Fibroblast of peridontal ligament (primary cell): ENCODE results near the gene TTC19.
A peak's percentile ranks its signal among the peaks of the same experiment; 100 is the strongest.
"Not testable (repeated sequence)": the region's sequence is repeated elsewhere in the genome, so short reads cannot be mapped to it uniquely, and the experiment has no call there.

Experiments used
- DNase-seq: peaks from one replicate; pipeline ENCODE4 v3.0.0-alpha.2; 2010; ENCODE audit errors: extremely low read depth

The TTC19 gene

DNA sequence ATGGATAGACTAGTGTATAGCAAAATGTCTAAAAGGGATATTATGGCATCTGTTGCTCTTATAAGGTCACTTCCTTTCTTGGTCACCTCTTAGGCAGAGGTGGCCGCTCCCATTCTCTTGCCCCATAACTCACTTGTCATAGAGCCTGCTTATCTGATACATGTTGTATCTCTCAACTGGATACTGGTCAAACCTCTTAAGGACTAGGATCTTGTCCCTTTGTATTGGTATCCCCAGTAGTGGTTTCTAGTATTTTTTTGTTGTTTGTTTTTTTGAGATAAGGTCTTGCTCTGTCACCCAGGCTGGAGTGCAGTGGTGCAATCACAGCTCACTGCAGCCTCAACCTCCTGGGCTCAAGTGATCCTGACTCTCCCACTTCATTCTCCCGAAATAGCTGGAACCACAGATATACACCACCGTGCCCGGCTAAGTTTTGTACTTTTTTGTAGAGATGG, 27.1 kb upstream of the TTC19 start:
- no peak for DNase-seq

DNA sequence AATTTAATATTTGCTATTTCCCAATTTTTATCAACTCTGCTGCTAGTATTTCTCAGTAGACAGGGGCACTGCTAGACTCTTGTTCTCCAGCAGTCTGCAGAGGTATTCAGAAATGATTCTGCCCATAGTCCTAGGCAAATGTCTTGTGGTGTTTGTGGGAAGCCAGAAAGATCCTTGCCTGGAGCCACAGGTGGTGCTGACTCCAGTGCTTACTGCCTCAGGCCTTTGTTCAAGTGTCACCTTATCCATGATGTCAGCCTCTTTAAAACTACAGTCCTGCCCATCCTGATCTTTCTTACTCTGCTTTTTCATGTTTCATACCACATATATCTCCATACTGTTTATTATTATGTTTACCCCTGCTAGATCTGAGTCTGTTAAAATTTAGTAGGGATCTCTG, 26.6 kb upstream of the TTC19 start:
- no peak for DNase-seq

DNA sequence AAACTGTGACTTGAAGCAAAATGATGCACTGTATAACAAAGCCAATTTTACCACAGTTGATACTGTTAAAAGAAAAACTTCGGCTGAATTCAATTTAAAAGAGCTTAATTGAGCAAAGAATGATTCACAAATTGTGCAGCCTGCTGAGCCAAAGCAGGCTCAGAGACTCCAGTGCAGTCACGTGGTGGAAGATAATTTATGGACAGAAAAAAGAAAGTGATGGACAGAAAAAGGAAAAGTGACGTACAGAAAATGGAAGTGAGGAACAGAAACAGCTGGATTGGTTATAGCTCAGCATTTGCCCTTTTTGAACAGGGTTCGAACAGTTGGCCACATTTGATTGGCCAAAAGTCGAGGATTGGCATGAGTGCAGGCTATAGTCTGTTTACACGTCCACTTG, 25.8 kb upstream of the TTC19 start:
- DNase-seq, result no peak

DNA sequence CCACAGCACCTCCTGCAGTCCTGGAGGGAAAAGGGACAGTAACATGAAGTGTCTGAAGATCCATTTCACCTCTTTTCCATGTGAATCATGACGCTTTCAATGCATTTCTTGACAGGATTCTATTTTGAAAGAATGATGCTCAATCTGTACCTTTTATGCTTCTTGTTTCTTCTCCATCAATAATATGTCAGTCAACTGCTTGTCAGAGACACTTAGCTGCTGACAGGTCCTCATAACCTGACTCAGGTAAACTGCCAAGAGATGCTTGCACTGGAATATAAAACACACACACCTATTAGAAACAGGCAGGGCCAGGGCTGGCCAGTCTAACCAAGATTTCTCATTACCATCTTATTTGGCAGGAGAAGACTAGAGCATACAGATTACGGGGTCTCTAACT, 21.7 kb upstream of the TTC19 start:
- no peak for DNase-seq

DNA sequence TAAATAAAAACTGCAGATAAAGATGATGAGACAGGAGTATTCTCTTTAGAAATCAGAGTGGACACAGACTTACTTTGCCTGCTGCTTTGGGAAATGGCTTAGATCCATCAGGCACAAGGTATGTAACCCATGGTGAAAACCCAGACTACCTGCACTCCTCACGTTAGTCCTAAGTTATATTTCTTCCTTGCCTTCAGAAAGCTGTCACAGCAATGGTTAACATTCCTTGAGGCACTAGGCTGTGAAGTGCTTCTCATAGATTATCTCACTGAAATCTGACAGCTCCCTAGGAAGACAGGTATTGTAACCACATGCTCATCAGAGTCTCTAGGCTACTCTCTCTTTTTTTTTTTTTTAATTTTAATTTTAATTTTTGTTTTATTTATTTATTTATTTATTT, 21.0 kb upstream of the TTC19 start:
- no peak for DNase-seq

DNA sequence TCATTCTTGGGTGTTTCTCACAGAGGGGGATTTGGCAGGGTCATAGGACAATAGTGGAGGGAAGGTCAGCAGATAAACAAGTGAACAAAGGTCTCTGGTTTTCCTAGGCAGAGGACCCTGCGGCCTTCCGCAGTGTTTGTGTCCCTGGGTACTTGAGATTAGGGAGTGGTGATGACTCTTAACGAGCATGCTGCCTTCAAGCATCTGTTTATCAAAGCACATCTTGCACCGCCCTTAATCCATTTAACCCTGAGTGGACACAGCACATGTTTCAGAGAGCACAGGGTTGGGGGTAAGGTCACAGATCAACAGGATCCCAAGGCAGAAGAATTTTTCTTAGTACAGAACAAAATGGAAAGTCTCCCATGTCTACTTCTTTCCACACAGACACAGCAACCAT, 20.6 kb upstream of the TTC19 start:
- DNase-seq, result not testable (repeated sequence)

DNA sequence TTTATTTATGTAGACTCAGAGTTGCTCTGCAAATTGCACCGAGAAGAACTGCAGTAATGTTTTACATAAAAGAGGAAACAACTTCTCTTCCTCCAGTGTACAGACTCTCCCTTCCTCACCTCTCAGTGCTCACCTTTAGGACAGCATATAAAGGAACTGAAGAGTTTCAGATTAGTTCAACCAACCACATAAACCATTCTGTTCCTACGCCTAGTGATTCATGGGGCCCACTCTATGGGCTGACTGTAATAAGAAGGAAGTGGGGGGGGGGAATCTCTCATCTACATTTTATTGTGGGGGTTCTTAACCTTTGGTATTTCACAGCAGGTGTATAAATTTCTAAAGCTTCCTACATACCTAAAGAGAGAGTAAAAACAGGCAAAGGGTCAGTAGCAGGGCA, 18.4 kb upstream of the TTC19 start:
- no peak for DNase-seq

DNA sequence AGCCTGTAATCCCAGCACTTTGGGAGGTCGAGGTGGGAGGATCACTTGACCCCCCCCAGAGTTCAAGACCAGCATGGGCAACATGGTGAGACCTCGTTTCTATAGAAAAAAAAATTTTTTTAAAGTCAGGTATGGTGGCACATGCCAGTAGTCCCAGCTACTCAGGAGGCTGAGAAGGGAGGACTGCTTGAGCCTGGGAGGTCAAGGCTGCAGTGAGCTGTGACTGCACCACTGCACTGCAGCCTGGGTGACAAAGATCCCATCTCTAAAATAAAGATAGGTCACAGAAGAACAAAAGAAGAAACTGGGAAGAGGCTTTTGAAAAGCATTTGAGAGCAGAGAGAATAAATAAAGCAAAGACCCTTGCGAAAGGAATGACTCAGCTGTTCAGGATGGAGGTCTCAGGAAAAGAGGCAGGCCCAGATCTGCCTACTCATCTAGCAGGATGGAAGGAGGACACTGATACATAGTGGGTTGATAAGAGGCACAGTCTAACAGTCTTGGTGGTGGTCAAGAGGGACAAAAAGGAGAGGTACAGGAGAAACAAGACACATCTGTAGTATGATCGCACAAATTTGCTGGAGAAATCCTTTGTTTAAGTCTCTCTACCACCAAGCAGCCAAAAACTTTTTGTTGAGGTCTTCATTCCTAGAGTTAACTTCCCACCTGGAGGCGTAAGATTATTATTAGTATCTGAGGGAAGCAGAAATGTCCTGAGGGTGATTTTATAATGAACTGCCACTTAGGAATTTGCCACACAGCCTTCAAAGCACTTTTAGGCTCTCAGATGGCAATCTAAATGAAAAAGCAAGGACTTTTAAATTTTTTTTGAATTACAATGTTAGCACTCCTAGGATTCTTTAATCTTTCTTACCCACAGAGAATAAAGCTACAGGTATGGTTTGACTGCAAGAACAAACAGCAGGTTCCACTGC, 17.7 kb upstream of the TTC19 start:
- DNase-seq, result peak; percentile 63

DNA sequence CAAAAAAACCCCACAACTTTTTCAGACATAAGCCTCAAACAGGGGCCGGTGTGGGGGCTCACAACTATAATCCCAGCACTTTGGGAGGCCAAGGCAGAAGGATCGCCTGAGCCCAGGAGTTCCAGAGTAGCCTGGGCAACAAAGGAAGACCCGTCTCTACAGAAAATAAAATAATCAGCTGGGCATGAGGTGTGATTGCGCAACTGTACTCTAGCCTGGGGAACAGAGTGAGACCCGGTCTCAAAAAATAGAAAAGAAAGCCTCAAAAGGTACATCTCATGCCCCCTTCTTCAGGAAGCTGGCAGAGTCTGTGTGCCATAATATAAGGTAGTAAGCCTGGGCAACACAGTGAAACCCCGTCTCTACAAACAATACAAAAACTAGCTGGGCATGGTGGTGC, 3.3 kb upstream of the TTC19 start:
- DNase-seq, result no peak

DNA sequence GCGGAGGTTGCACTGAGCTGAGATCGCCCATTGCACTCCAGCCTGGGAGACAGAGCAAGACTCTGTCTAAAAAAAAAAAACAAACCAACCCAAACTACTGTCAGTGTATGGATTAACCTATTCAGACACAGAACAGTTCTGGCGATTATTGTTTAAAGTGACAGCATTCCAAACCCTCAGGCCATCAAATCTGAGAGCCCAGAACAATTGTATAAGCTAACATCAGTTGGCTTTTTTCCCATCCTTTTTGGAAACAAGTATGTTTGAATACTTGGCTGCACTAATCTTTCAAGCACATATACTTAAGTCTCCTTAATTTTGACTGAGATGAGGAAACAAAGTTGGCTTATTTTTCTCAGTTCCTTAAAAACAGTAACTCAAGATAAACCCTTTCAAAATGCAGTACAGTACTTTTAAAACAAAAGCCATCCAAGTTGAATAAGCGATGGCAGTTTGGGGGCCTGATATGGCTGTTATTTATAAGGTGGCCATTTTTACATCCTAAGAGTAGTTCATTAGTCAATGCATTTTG, 1.5 kb upstream of the TTC19 start:
- DNase-seq, result no peak

DNA sequence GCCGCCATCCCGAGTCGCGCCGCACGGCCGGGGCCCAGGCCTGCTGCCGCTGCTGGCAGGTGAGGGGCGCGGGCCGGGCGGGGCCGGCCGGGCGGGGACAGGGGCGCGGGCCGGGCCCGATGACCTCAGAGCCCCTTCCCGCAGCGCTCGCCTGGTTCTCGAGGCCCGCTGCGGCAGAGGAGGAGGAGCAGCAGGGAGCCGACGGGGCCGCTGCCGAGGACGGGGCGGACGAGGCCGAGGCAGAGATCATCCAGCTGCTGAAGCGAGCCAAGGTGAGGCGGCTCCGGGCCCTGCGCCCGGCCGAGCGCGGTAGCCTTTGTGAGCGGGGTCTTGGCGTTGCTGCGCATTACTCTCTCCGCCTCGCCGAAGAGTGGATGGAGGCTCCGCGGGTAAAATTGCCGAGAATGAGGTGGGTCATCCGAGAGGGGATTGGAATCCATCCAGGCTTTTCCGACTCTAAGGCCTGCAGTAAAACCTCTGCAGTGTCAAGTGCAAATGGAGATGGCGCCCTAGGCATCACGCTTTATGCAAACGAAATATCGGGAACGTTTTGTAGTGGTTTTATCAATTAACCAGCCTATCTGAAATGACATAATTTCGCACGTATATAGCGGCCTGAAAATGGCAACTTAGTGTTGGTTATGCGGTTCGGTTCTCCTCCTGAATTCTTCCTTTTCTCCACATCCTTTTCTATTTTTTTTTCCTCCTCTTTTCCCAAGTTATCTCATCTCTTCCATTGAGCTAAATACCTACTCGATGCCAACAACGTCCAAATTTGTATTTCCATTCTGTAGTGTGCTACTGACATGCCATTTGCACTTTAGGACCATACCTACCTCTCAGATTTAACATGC, 577 bp downstream of the TTC19 start:
- DNase-seq, result peak; percentile 40

DNA sequence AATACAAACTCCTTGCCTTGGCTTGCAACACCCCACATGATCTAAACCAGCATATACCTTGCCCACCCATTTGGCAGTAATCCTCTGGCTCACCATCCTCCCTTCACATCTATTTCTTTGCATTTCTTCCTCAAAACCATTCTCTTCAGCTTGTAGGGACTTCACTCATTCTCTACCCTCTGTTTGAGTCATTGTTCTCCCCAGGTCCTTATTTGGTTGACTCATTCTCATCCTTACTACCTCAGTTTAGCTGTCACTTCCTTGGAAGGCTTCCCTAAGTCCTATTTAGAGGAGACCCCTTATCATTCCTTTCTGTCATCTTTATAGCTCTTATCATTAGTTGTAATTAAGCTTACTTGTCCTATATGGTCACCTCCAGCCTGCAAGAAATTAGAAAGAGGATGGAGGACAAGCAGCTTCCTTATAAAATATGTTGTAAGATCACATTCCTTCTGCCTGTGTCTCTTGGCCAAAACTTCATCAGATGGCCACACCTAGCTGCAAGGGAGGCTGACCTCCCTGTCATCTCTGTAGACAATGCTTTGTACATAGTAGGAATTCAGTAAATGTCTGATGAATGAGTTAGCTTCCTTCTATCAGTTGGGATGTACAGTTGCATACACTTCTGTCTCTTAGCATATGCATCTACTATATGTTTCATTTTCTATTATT, 1.7 kb downstream of the TTC19 start:
- DNase-seq, result no peak

DNA sequence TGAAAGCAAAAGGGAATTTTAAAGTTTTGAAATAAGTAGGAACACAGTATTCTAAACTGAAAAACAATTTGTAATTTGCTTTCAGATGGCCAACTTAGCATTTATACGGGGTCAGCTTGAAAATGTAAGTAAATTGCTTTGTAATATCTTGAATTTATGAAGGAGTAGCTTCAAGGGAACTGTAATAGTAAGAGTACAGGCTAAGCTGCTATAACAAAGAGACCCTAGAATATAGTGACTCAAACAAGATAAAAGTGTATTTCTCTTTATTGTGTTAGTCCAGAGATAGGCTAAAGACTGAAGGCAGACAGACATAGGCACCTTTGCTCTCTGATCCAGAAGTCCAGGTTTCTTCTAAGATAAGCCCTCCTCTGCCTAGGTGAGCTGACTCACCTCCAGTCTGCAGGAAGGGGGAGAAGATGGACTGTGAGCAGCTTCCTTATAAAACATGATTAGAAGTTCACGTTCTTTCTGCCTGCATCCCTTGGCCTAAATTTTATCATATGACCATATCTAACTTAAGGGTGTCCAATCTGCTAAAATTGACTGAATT, 3.2 kb downstream of the TTC19 start:
- DNase-seq, result no peak

DNA sequence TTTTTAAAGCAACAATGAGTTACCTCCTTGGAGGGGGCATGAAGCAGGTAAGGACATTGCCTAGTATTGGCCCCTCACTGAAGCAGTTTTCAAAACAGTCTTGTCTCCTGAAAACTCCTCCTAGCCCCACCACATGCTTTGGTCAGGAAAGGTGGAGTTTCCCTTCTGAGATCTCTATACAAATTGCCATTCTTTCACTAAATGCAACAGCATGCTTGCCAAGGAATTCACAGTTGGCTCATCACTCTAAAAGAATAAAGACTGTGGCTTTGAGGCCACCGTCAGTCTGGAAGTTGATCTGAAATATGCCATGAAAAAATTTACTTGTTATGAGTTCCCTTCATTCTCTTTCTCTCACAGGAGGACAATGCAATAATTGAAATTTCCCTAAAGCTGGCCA, 4.2 kb downstream of the TTC19 start:
- DNase-seq, result no peak

DNA sequence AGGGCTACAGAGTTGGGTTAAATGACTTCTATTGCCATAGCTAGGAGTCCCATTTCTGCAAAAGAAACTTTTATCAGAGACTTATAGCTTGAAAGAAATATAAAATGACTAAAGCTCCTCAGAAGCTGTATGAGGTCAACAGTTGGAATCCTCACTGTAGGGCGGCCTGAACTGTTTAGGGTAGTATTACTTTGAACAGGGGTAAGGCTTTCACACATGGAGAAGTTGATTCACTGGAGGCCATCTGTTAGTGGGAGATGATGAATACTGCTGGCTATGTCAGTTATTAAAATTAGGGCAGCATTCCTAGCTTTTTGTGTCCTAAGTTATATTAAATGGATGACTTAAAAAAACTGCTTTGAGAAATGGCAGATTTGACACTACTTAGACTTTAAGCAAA, 6.0 kb downstream of the TTC19 start:
- no peak for DNase-seq

DNA sequence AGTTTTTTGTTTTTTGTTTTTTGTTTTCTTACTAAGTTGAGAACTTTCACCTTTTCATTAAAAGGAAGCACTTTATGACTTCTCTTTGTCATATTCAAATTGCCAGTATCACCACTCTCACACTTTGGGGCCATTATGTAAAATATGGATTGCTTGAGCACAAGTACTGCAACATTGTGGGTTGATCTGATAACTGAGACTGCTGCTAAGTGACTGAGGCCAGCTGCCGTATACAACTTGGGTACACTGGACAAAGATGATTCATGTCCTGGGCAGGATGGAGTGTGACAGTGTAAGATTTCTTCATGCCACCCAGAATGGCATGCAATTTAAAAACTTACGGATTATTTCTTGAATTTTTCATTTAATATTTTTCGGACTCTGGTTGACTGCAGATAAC, 7.8 kb downstream of the TTC19 start:
- DNase-seq, result no peak

DNA sequence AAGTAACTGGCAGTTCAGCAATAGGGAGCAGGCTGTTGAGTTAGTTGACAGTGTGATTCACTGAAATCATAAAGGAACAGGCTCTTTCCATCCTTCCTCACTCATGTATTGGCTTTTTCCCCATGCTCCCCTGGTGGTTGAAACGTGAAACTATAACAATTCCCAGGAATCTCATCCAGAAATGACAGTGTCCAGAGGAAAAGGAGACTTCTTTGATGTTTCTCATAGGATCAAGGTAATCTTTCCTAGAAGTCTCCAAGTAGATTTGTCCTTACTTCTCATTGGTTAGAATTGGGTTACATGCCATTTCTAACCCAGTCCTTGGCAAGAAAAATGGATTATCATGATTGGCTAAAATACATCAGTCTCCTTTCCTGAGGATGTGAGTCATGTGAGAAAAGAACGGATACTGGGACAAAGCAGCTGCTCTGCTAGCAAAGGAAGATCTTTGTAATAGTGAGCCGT, 14.4 kb downstream of the TTC19 start:
- DNase-seq, result peak; percentile 77

DNA sequence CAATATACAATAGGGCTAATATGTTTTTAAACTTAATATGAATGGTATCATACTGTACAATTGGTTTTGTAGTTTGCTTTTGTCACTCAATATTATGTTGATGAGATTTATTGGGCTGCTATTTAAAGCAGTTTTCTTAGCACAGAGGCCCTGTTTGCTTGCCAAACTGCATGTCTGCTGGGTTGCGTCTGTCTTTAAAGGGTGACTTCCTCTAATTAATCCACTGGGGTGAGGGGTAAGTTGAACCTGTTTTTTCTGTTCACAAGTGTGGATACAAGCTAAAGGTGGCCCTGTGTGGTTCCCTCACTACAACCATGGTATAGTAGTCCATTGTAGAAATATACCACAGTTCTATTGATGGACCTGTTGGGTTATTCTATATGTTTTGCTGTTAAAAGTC, 19.7 kb downstream of the TTC19 start:
- no peak for DNase-seq

DNA sequence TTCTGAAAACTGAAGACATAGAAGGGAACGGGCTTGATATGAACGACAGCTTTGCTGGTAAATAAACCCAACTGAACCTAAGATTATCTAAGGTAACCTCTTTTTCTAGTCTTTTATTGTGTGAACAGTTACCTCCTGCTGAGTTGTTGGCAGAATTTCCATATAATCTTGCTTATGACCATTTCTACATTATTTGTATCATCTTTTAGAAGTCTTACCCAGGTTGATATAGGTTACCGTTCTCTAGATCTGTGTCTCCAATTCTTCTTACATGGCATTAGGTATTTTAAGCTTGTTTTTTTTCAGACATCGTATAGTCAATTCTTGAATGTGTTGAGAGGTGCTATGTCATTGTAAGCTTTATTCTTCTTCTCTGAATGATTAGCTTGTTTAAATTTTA, 24.3 kb downstream of the TTC19 start:
- no peak for DNase-seq

DNA sequence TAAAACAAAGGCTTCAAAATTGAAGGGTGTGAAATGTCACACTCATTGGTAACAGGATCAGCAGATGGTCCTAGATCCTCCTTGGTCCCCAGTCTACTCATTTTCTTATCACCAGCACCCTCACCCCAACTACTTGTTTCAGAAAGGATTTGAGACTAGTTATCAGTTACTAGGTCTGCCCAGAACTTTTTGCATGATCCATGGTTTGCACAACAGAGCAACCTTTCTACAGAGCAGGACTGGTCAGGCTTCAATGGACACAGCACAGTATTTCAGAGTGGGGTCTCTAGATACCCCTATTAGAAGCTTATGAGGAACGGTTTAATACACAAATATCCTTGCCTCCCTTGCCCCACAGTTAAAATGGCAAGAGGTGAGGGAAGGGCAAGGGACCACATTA, 25.6 kb downstream of the TTC19 start:
- DNase-seq, result no peak

DNA sequence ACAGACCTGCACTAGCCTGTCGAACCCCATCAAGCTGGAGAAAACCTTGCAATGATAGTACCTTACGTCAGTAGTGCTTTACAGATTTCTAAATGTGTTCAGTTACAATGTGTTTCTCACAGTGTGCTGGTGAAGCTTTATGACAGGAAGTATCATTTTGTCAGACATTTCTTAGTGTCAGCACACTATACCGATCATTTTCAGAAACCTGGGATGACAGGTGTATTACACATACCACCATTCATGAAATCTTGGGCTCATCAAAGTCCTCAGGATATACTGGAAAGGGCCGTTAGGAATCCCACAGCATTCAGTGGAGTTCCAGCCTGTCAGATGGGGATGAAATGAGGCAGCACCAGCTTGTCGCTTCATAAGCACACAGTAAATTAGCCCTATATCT, 27.3 kb downstream of the TTC19 start:
- no peak for DNase-seq
